SK-N-MC (cell line): ENCODE data around the gene NAV3.

Source experiments
- DNase-seq: peaks from one replicate; pipeline ENCODE4 v3.0.0-alpha.2; 2011; ENCODE audit warnings: low read depth, low spot score
- H3K27ac ChIP-seq: fragments of 200-600 bp; sonication (generic); 2 replicates; pipeline ENCODE4 v1.5.1; 2016; ENCODE audit warnings: mixed run types
- H3K36me3 ChIP-seq: fragments of 200-600 bp; sonication (generic); 2 replicates; pipeline ENCODE4 v1.6.1; 2017; ENCODE audit warnings: antibody characterized with exemption, low read length, mixed read lengths; ENCODE audit not compliant: insufficient read depth
- H3K4me3 ChIP-seq: fragments of 200-600 bp; sonication (generic); 2 replicates; pipeline ENCODE4 v1.5.1; 2016
- H3K9ac ChIP-seq: fragments of 200-600 bp; sonication (generic); 2 replicates; pipeline ENCODE4 v1.8.0; 2017; ENCODE audit warnings: mixed run types, mixed read lengths; ENCODE audit not compliant: insufficient read length
- H3K9me3 ChIP-seq: fragments of 200-600 bp; sonication (generic); 2 replicates; pipeline ENCODE4 v1.6.1; 2017; ENCODE audit warnings: low read depth, mild to moderate bottlenecking, antibody characterized with exemption, low read length, moderate library complexity, mixed read lengths
- EZH2 ChIP-seq: fragments of 200-600 bp; sonication (generic); IDR thresholded peaks from one replicate; pipeline ENCODE4 v1.6.1; 2017; ENCODE audit warnings: antibody characterized with exemption
- FOXP2 ChIP-seq: optimal IDR thresholded peaks from 2 replicates; pipeline ENCODE3; 2011; ENCODE audit warnings: mild to moderate bottlenecking, moderate library complexity; ENCODE audit not compliant: insufficient read depth; ENCODE audit errors: extremely low read length, control extremely low read depth
- POLR2AphosphoS5 ChIP-seq: IDR thresholded peaks from 2 replicates; pipeline ENCODE4 v1.6.1; 2012; ENCODE audit warnings: mild to moderate bottlenecking, low read depth, low read length, borderline replicate concordance

Gene NAV3

GRCh38 chr12:78121969-78122610 is 291.4 kb downstream of the NAV3 start:
- TF ChIP-seq EZH2 (no peak), FOXP2 (no peak)
- Histone ChIP-seq H3K9ac (no peak overlapping the region), H3K27ac (peak overlapping the region; percentile 53), H3K36me3 (no peaks in the 10 kb centered on the region), H3K9me3 (no peaks in the 10 kb centered on the region), H3K4me3 (peak overlapping the region; percentile 47)
- no peak for DNase-seq

- no peak for TF ChIP-seq POLR2AphosphoS5
- no peak for TF ChIP-seq EZH2
- TF ChIP-seq FOXP2, result no peak
- H3K9ac ChIP-seq, result no peak overlapping the region
- H3K27ac ChIP-seq, result no peak overlapping the region
- no peak for DNase-seq
- H3K4me3 ChIP-seq, result no peak overlapping the region
- H3K9me3 ChIP-seq, result no peaks in the 10 kb centered on the region
- no peaks in the 10 kb centered on the region for H3K36me3 ChIP-seq
Measured at GRCh38 chr12:78128211-78128610, 297.5 kb downstream of the NAV3 start.

- no peak for TF ChIP-seq EZH2
- TF ChIP-seq FOXP2, result no peak
- TF ChIP-seq POLR2AphosphoS5, result no peak
- Histone ChIP-seq H3K9ac (no peak overlapping the region), H3K9me3 (no peaks in the 10 kb centered on the region), H3K4me3 (no peak overlapping the region), H3K27ac (no peak overlapping the region), H3K36me3 (no peaks in the 10 kb centered on the region)
- no peak for DNase-seq
Measured at GRCh38 chr12:78143717-78144116, 313.0 kb downstream of the NAV3 start.

GRCh38 chr12:78145398-78145797 is 314.7 kb downstream of the NAV3 start:
- no peak for DNase-seq
- TF ChIP-seq FOXP2 (no peak), POLR2AphosphoS5 (no peak), EZH2 (no peak)
- H3K4me3 ChIP-seq, result no peak overlapping the region
- no peak overlapping the region for H3K9ac ChIP-seq
- no peak overlapping the region for H3K27ac ChIP-seq
- no peaks in the 10 kb centered on the region for H3K36me3 ChIP-seq
- no peaks in the 10 kb centered on the region for H3K9me3 ChIP-seq

- no peaks in the 10 kb centered on the region for H3K9me3 ChIP-seq
- no peaks in the 10 kb centered on the region for H3K36me3 ChIP-seq
- no peak for TF ChIP-seq POLR2AphosphoS5
- no peak for TF ChIP-seq EZH2
- no peak for TF ChIP-seq FOXP2
- H3K9ac ChIP-seq, result no peak overlapping the region
- H3K27ac ChIP-seq, result peak overlapping the region; percentile 32; the same call in 1 of the 2 replicates
- no peak for DNase-seq
- H3K4me3 ChIP-seq, result no peak overlapping the region
Measured at GRCh38 chr12:78146365-78146772, 315.7 kb downstream of the NAV3 start.

GRCh38 chr12:78149459-78149858 is 318.8 kb downstream of the NAV3 start:
- H3K36me3 ChIP-seq, result no peaks in the 10 kb centered on the region
- H3K9me3 ChIP-seq, result no peaks in the 10 kb centered on the region; the same call in 1 of the 2 replicates
- no peak for TF ChIP-seq EZH2
- no peak for TF ChIP-seq POLR2AphosphoS5
- peak; percentile 20 for TF ChIP-seq FOXP2
- H3K4me3 ChIP-seq, result peak overlapping the region; percentile 11; the same call in 1 of the 2 replicates
- H3K27ac ChIP-seq, result peak overlapping the region; percentile 81
- H3K9ac ChIP-seq, result no peak overlapping the region
- no peak for DNase-seq

GRCh38 chr12:78155546-78155945 is 324.9 kb downstream of the NAV3 start:
- no peak for DNase-seq
- H3K9me3 ChIP-seq, result no peaks in the 10 kb centered on the region; the same call in 1 of the 2 replicates
- H3K27ac ChIP-seq, result no peak overlapping the region
- H3K4me3 ChIP-seq, result no peak overlapping the region
- H3K9ac ChIP-seq, result no peak overlapping the region
- TF ChIP-seq EZH2, result no peak
- no peaks in the 10 kb centered on the region for H3K36me3 ChIP-seq

- no peak overlapping the region for H3K27ac ChIP-seq
- no peak for DNase-seq
- TF ChIP-seq EZH2 (no peak), FOXP2 (no peak), POLR2AphosphoS5 (no peak)
- H3K9ac ChIP-seq, result no peak overlapping the region
- H3K4me3 ChIP-seq, result no peak overlapping the region
- no peaks in the 10 kb centered on the region; the same call in 1 of the 2 replicates for H3K9me3 ChIP-seq
- H3K36me3 ChIP-seq, result no peaks in the 10 kb centered on the region
Measured at GRCh38 chr12:78156751-78157150, 326.1 kb downstream of the NAV3 start.

- H3K36me3 ChIP-seq, result no peaks in the 10 kb centered on the region
- TF ChIP-seq FOXP2, result no peak
- TF ChIP-seq POLR2AphosphoS5, result no peak
- TF ChIP-seq EZH2, result no peak
- DNase-seq, result no peak
- H3K9ac ChIP-seq, result no peak overlapping the region
- H3K27ac ChIP-seq, result no peak overlapping the region
- H3K4me3 ChIP-seq, result no peak overlapping the region
- no peaks in the 10 kb centered on the region for H3K9me3 ChIP-seq
Measured at GRCh38 chr12:78157199-78157598, 326.5 kb downstream of the NAV3 start.

GRCh38 chr12:78164154-78164553 is 333.5 kb downstream of the NAV3 start:
- Histone ChIP-seq H3K9ac (no peak overlapping the region), H3K9me3 (no peaks in the 10 kb centered on the region), H3K27ac (no peak overlapping the region), H3K36me3 (no peaks in the 10 kb centered on the region), H3K4me3 (no peak overlapping the region)
- no peak for DNase-seq
- TF ChIP-seq POLR2AphosphoS5 (no peak), EZH2 (no peak), FOXP2 (no peak)
